Measurements from ENCODE around the gene BBS9.

BBS9 gene

GRCh38 chr7:33495207-33495606 lies 365.8 kb downstream of the BBS9 start:
- TF ChIP-seq REST (IDR thresholded peaks at IDR 0.05; ENCODE audit: insufficient read depth in 1 of 2, low read depth in 2 of 2, low read length in 2 of 2) (no peak), SIN3A (IDR thresholded peaks at IDR 0.05; ENCODE audit: borderline replicate concordance, insufficient read depth, low read length) (no peak), FOXP2 (optimal IDR thresholded peaks at IDR 0.05; ENCODE audit: borderline replicate concordance, extremely low read depth, extremely low read length, insufficient read depth) (no peak), POLR2AphosphoS5 (IDR thresholded peaks at IDR 0.05; ENCODE audit: low read depth, low read length) (no peak), TAF1 (IDR thresholded peaks at IDR 0.05; ENCODE audit: borderline replicate concordance, insufficient read depth, low read length) (no peak)

GRCh38 chr7:33497051-33497450 lies 367.7 kb downstream of the BBS9 start:
- TF ChIP-seq POLR2AphosphoS5 (IDR thresholded peaks at IDR 0.05; ENCODE audit: low read depth, low read length), result no peak

GRCh38 chr7:33500703-33501701 lies 371.6 kb downstream of the BBS9 start:
- no peak for TF ChIP-seq POLR2AphosphoS5 (IDR thresholded peaks at IDR 0.05; ENCODE audit: low read depth, low read length)
- TF ChIP-seq FOXP2 (optimal IDR thresholded peaks at IDR 0.05; ENCODE audit: borderline replicate concordance, extremely low read depth, extremely low read length, insufficient read depth), result no peak
- TF ChIP-seq SIN3A (IDR thresholded peaks at IDR 0.05; ENCODE audit: borderline replicate concordance, insufficient read depth, low read length), result no peak
- no peak for TF ChIP-seq TAF1 (IDR thresholded peaks at IDR 0.05; ENCODE audit: borderline replicate concordance, insufficient read depth, low read length)
- TF ChIP-seq REST (IDR thresholded peaks at IDR 0.05; ENCODE audit: insufficient read depth in 1 of 2, low read depth in 2 of 2, low read length in 2 of 2), result no peak

GRCh38 chr7:33503014-33503413 lies 373.6 kb downstream of the BBS9 start:
- no peak for TF ChIP-seq SIN3A (IDR thresholded peaks at IDR 0.05; ENCODE audit: borderline replicate concordance, insufficient read depth, low read length)
- TF ChIP-seq REST (IDR thresholded peaks at IDR 0.05; ENCODE audit: insufficient read depth in 1 of 2, low read depth in 2 of 2, low read length in 2 of 2), result no peak
- TF ChIP-seq POLR2AphosphoS5 (IDR thresholded peaks at IDR 0.05; ENCODE audit: low read depth, low read length), result no peak
- no peak for TF ChIP-seq FOXP2 (optimal IDR thresholded peaks at IDR 0.05; ENCODE audit: borderline replicate concordance, extremely low read depth, extremely low read length, insufficient read depth)
- no peak for TF ChIP-seq TAF1 (IDR thresholded peaks at IDR 0.05; ENCODE audit: borderline replicate concordance, insufficient read depth, low read length)

- TF ChIP-seq SIN3A (IDR thresholded peaks at IDR 0.05; ENCODE audit: borderline replicate concordance, insufficient read depth, low read length) (no peak), TAF1 (IDR thresholded peaks at IDR 0.05; ENCODE audit: borderline replicate concordance, insufficient read depth, low read length) (no peak), REST (IDR thresholded peaks at IDR 0.05; ENCODE audit: insufficient read depth in 1 of 2, low read depth in 2 of 2, low read length in 2 of 2) (no peak), POLR2AphosphoS5 (IDR thresholded peaks at IDR 0.05; ENCODE audit: low read depth, low read length) (no peak)
Observed at GRCh38 chr7:33503736-33504135, 374.4 kb downstream of the BBS9 start.
